Nephron (organoid): Measurements from ENCODE around the gene HYAL2.

ENCODE experiments used
- H3K27ac Mint-ChIP-seq, 3 experiments: 2 replicates each; pipeline ENCODE4 v1.8.0; 2020; ENCODE audit warnings: mixed read lengths in 3 of 3, mild to moderate bottlenecking in 2 of 3, moderate library complexity in 1 of 3
- H3K27me3 Mint-ChIP-seq: 2 replicates; pipeline ENCODE4 v1.8.0; 2021; ENCODE audit warnings: low read depth, mild to moderate bottlenecking, moderate library complexity, mixed read lengths
- H3K36me3 Mint-ChIP-seq: 2 replicates; pipeline ENCODE4 v1.8.0; 2020; ENCODE audit warnings: low read depth, mixed read lengths
- H3K4me1 Mint-ChIP-seq: 2 replicates; pipeline ENCODE4 v1.8.0; 2020; ENCODE audit warnings: mixed read lengths
- H3K4me3 Mint-ChIP-seq, 3 experiments: 2 replicates each; pipeline ENCODE4 v1.8.0; 2020; ENCODE audit warnings: mild to moderate bottlenecking in 3 of 3, mixed read lengths in 3 of 3, moderate library complexity in 2 of 3
- H3K9me3 Mint-ChIP-seq: 2 replicates; pipeline ENCODE4 v1.8.0; 2020; ENCODE audit warnings: mixed read lengths
- CTCF ChIP-seq, 3 experiments: fragments of 200-600 bp; sonication (generic); IDR thresholded peaks; one replicate each; pipeline ENCODE4 v1.5.0; 2021; ENCODE audit warnings: antibody characterized with exemption in 3 of 3; ENCODE audit not compliant: unreplicated experiment in 3 of 3

Gene HYAL2

GRCh38 chr3:50365080-50365841, 42.7 kb upstream of the HYAL2 start:
- Mint-ChIP-seq H3K27ac (peak overlapping the region in 2 of 3 experiments; percentile 69 to 74), H3K36me3 (no peaks in the 10 kb centered on the region), H3K27me3 (no peaks in the 10 kb centered on the region)

GRCh38 chr3:50364573-50365079, 42.1 kb upstream of the HYAL2 start:
- no peaks in the 10 kb centered on the region for H3K27me3 Mint-ChIP-seq
- peak overlapping the region in 2 of 3 experiments; percentile 74 to 79 for H3K27ac Mint-ChIP-seq
- TF ChIP-seq CTCF (IDR thresholded peaks at IDR 0.05; ENCODE audit: unreplicated experiment in 3 of 3) = no peak
- H3K4me1 Mint-ChIP-seq = peaks cover 5% of the 10 kb centered on the region
- no peaks in the 10 kb centered on the region for H3K9me3 Mint-ChIP-seq
- H3K36me3 Mint-ChIP-seq = no peaks in the 10 kb centered on the region
- peak overlapping the region; percentile 81 to 88 (median 85) for H3K4me3 Mint-ChIP-seq

More at GRCh38 chr3:50365080-50365841, 42.7 kb upstream of the HYAL2 start:
- Mint-ChIP-seq H3K9me3 (no peaks in the 10 kb centered on the region), H3K4me3 (peak overlapping the region; percentile 81 to 88 (median 85)), H3K4me1 (peaks cover 3% of the 10 kb centered on the region)
- TF ChIP-seq CTCF (IDR thresholded peaks at IDR 0.05; ENCODE audit: unreplicated experiment in 3 of 3) = peak in 1 of 3 experiments; percentile 12

GRCh38 chr3:50359760-50360110, 37.2 kb upstream of the HYAL2 start:
- peak overlapping the region; percentile 99 for H3K4me3 Mint-ChIP-seq
- peaks cover 29% of the 10 kb centered on the region for H3K4me1 Mint-ChIP-seq
- H3K27ac Mint-ChIP-seq = peak overlapping the region; percentile 81 to 96 (median 93)
- no peaks in the 10 kb centered on the region for H3K9me3 Mint-ChIP-seq
- peaks cover 8% of the 10 kb centered on the region for H3K36me3 Mint-ChIP-seq
- no peaks in the 10 kb centered on the region for H3K27me3 Mint-ChIP-seq
- no peak for TF ChIP-seq CTCF (IDR thresholded peaks at IDR 0.05; ENCODE audit: unreplicated experiment in 3 of 3)

- Mint-ChIP-seq H3K27me3 (no peaks in the 10 kb centered on the region), H3K4me3 (peak within 1 kb of the TSS; percentile 99), H3K27ac (peak within 1 kb of the TSS; percentile 81 to 96 (median 93)), H3K36me3 (peaks cover 12% of the 10 kb centered on the region), H3K4me1 (peaks cover 29% of the 10 kb centered on the region), H3K9me3 (no peaks in the 10 kb centered on the region)
- no peak for TF ChIP-seq CTCF (IDR thresholded peaks at IDR 0.05; ENCODE audit: unreplicated experiment in 3 of 3)
These were observed 36.6 kb upstream of the HYAL2 start, which contains the start of gene TMEM115 for GRCh38 chr3:50358911-50359759. TSS of gene TMEM115 (minus strand) at chr3:50359521. CDS start at chr3:50359063, 458 bp downstream.

- peaks cover 29% of the 10 kb centered on the region for H3K4me1 Mint-ChIP-seq
- H3K36me3 Mint-ChIP-seq = peaks cover 18% of the 10 kb centered on the region
- no peaks in the 10 kb centered on the region for H3K9me3 Mint-ChIP-seq
- TF ChIP-seq CTCF (IDR thresholded peaks at IDR 0.05; ENCODE audit: unreplicated experiment in 3 of 3) = no peak
- no peaks in the 10 kb centered on the region for H3K27me3 Mint-ChIP-seq
- H3K4me3 Mint-ChIP-seq = peak overlapping the region; percentile 99
- peak overlapping the region; percentile 13 to 80 (median 33) for H3K27ac Mint-ChIP-seq
These were observed 35.9 kb upstream of the HYAL2 start for GRCh38 chr3:50358355-50358910.
